OCI-LY3 (cell line): ENCODE results near the gene NEURL1B.

Experiments
- H2AFZ ChIP-seq: fragments of 200-600, 300-600 bp; shearing (Covaris generic); 2 replicates; pipeline ENCODE4 v1.6.0; 2014; ENCODE audit warnings: antibody characterized with exemption, low read depth, low read length
- H3K27ac ChIP-seq: fragments of 200-600, 300-600 bp; sonication (generic); 2 replicates; pipeline ENCODE4 v1.5.1; 2014; ENCODE audit warnings: mild to moderate bottlenecking, low read length, moderate library complexity, mixed read lengths
- H3K27me3 ChIP-seq: fragments of 200-600, 300-600 bp; sonication (generic); 2 replicates; pipeline ENCODE4 v1.6.1; 2014; ENCODE audit warnings: low read depth, low read length, mixed read lengths
- H3K36me3 ChIP-seq: fragments of 200-600, 300-600 bp; sonication (generic); replicated peaks from 2 replicates; pipeline ENCODE3; 2014; ENCODE audit warnings: low read depth, low read length, mixed read lengths
- H3K4me1 ChIP-seq: fragments of 300-600, 200-600 bp; sonication (generic); 2 replicates; pipeline ENCODE4 v1.6.1; 2014; ENCODE audit warnings: low read length, mixed read lengths
- H3K4me2 ChIP-seq: fragments of 200-600, 300-600 bp; sonication (generic); 2 replicates; pipeline ENCODE4 v1.6.1; 2014; ENCODE audit warnings: low read length, mixed read lengths
- H3K4me3 ChIP-seq: fragments of 300-600, 200-600 bp; sonication (generic); 2 replicates; pipeline ENCODE4 v1.5.1; 2014; ENCODE audit warnings: antibody characterized with exemption, mild to moderate bottlenecking, low read length, moderate library complexity
- H3K79me2 ChIP-seq: fragments of 300-600, 200-600 bp; shearing (Covaris generic); 2 replicates; pipeline ENCODE4 v1.6.1; 2014; ENCODE audit warnings: mild to moderate bottlenecking, low read length, mixed read lengths
- H3K9ac ChIP-seq: fragments of 300-600, 200-600 bp; shearing (Covaris generic); 2 replicates; pipeline ENCODE4 v1.6.0; 2014; ENCODE audit warnings: mild to moderate bottlenecking, low read length, moderate library complexity
- H3K9me3 ChIP-seq: fragments of 200-600, 300-600 bp; shearing (Covaris generic); 2 replicates; pipeline ENCODE4 v1.6.1; 2014; ENCODE audit warnings: low read length, mixed read lengths; ENCODE audit not compliant: insufficient read depth
- H4K20me1 ChIP-seq: fragments of 200-600, 300-600 bp; sonication (generic); 2 replicates; pipeline ENCODE4 v1.6.1; 2016; ENCODE audit warnings: low read length, mixed read lengths; ENCODE audit not compliant: insufficient read depth
- CTCF ChIP-seq: fragments of 200-600, 300-600 bp; sonication (generic); IDR thresholded peaks from 2 replicates; pipeline ENCODE4 v1.5.1; 2014; ENCODE audit warnings: antibody characterized with exemption, low read length, low read depth
- EZH2phosphoT487 ChIP-seq: fragments of 200-600 bp; shearing (Covaris generic); IDR thresholded peaks from 2 replicates; pipeline ENCODE4 v1.6.1; 2018; ENCODE audit warnings: antibody characterized with exemption, mixed run types, low read depth

The NEURL1B gene

GRCh38 chr5:172686539-172687390 is 45.7 kb downstream of the NEURL1B start:
- peaks cover 35% of the 10 kb centered on the region for H3K4me1 ChIP-seq
- H3K36me3 ChIP-seq: no peaks in the 10 kb centered on the region
- no peak overlapping the region for H3K4me3 ChIP-seq
- no peaks in the 10 kb centered on the region for H3K9me3 ChIP-seq
- no peak overlapping the region for H2AFZ ChIP-seq
- no peak overlapping the region for H3K4me2 ChIP-seq
- no peaks in the 10 kb centered on the region for H3K79me2 ChIP-seq
- TF ChIP-seq CTCF (no peak), EZH2phosphoT487 (no peak)
- peaks cover 35% of the 10 kb centered on the region for H3K27me3 ChIP-seq
- H4K20me1 ChIP-seq: 0 out of 2 replicates have a peak, but pooled peaks cover 3% of the 10 kb centered on the region
- no peak overlapping the region for H3K27ac ChIP-seq
- no peak overlapping the region for H3K9ac ChIP-seq

GRCh38 chr5:172687940-172688339 is 46.9 kb downstream of the NEURL1B start:
- Histone ChIP-seq H3K27ac (no peak overlapping the region), H3K4me2 (peak overlapping the region; percentile 34), H3K36me3 (no peaks in the 10 kb centered on the region), H3K4me1 (peaks cover 35% of the 10 kb centered on the region), H2AFZ (no peak overlapping the region), H3K79me2 (no peaks in the 10 kb centered on the region), H3K27me3 (peaks cover 45% of the 10 kb centered on the region), H4K20me1 (0 out of 2 replicates have a peak, but pooled peaks cover 3% of the 10 kb centered on the region), H3K9ac (no peak overlapping the region), H3K9me3 (no peaks in the 10 kb centered on the region), H3K4me3 (no peak overlapping the region)
- TF ChIP-seq CTCF (no peak), EZH2phosphoT487 (no peak)

GRCh38 chr5:172688349-172689217 is 47.5 kb downstream of the NEURL1B start:
- TF ChIP-seq EZH2phosphoT487: no peak
- H3K79me2 ChIP-seq: no peaks in the 10 kb centered on the region
- 0 out of 2 replicates have a peak, but pooled peaks cover 3% of the 10 kb centered on the region for H4K20me1 ChIP-seq
- no peak overlapping the region for H2AFZ ChIP-seq
- no peak overlapping the region for H3K4me3 ChIP-seq
- peaks cover 35% of the 10 kb centered on the region for H3K4me1 ChIP-seq
- H3K36me3 ChIP-seq: no peaks in the 10 kb centered on the region
- H3K9ac ChIP-seq: no peak overlapping the region
- H3K4me2 ChIP-seq: peak overlapping the region; percentile 34
- H3K27ac ChIP-seq: no peak overlapping the region
- peaks cover 47% of the 10 kb centered on the region for H3K27me3 ChIP-seq
- H3K9me3 ChIP-seq: no peaks in the 10 kb centered on the region

- H3K27ac ChIP-seq: no peak overlapping the region
- H4K20me1 ChIP-seq: 0 out of 2 replicates have a peak, but pooled peaks cover 3% of the 10 kb centered on the region
- no peaks in the 10 kb centered on the region for H3K9me3 ChIP-seq
- H3K79me2 ChIP-seq: no peaks in the 10 kb centered on the region
- H3K4me1 ChIP-seq: peaks cover 35% of the 10 kb centered on the region
- no peak overlapping the region for H2AFZ ChIP-seq
- no peak overlapping the region for H3K9ac ChIP-seq
- no peaks in the 10 kb centered on the region for H3K36me3 ChIP-seq
- peaks cover 47% of the 10 kb centered on the region for H3K27me3 ChIP-seq
- TF ChIP-seq EZH2phosphoT487 (no peak), CTCF (no peak)
- no peak overlapping the region for H3K4me2 ChIP-seq
- H3K4me3 ChIP-seq: no peak overlapping the region
Observed at GRCh38 chr5:172689218-172689572, 48.1 kb downstream of the NEURL1B start.
